ENCODE measurements around the gene EFHD2.
"Not testable (repeated sequence)": the region's sequence is repeated elsewhere in the genome, so short reads cannot be mapped to it uniquely, and the experiment has no call there.

Gene EFHD2

DNA sequence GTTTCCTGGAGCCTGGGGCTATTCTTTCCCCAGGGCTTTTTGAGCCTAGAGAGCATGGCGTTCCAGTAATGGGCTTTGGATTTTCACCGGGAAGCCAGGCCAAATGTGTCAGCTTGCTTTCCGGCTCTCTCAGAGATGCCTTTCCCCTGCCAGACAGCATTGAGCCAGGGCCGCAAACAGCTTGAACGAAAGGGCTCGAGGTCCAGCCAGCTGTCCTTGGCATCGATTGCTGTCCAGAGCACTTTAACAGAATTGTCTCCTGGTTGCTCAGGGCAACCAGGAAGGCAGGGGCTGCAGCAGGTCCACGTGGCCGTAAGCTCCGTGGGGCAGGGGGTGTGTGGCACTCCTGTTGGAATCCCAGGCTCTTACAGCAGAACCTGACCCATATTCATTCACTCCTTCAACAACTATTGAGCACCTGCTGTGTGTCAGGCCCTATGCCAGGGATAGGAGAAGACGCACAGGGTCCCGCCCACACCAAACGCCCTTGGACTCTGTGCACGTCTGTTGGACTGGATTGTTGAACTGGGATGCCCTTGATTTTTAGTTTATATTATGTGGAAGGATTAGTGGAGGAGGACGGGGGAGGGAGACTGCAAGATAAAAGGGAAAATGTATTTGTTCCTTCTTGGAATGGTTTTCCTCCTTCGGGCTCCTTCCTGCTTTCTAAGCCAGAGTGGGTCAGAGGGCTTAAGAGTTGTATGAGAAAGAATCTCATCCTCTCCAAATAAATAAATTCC lies 38.7 kb upstream of the EFHD2 start:
- TF ChIP-seq, protein P1, sequence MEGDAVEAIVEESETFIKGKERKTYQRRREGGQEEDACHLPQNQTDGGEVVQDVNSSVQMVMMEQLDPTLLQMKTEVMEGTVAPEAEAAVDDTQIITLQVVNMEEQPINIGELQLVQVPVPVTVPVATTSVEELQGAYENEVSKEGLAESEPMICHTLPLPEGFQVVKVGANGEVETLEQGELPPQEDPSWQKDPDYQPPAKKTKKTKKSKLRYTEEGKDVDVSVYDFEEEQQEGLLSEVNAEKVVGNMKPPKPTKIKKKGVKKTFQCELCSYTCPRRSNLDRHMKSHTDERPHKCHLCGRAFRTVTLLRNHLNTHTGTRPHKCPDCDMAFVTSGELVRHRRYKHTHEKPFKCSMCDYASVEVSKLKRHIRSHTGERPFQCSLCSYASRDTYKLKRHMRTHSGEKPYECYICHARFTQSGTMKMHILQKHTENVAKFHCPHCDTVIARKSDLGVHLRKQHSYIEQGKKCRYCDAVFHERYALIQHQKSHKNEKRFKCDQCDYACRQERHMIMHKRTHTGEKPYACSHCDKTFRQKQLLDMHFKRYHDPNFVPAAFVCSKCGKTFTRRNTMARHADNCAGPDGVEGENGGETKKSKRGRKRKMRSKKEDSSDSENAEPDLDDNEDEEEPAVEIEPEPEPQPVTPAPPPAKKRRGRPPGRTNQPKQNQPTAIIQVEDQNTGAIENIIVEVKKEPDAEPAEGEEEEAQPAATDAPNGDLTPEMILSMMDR (IDR thresholded peaks at IDR 0.05; ENCODE audit: borderline replicate concordance, insufficient read depth, low read depth, low read length) = no peak
- H3K4me3 ChIP-seq (ENCODE audit: low read depth, low read length) = no peak overlapping the region

DNA sequence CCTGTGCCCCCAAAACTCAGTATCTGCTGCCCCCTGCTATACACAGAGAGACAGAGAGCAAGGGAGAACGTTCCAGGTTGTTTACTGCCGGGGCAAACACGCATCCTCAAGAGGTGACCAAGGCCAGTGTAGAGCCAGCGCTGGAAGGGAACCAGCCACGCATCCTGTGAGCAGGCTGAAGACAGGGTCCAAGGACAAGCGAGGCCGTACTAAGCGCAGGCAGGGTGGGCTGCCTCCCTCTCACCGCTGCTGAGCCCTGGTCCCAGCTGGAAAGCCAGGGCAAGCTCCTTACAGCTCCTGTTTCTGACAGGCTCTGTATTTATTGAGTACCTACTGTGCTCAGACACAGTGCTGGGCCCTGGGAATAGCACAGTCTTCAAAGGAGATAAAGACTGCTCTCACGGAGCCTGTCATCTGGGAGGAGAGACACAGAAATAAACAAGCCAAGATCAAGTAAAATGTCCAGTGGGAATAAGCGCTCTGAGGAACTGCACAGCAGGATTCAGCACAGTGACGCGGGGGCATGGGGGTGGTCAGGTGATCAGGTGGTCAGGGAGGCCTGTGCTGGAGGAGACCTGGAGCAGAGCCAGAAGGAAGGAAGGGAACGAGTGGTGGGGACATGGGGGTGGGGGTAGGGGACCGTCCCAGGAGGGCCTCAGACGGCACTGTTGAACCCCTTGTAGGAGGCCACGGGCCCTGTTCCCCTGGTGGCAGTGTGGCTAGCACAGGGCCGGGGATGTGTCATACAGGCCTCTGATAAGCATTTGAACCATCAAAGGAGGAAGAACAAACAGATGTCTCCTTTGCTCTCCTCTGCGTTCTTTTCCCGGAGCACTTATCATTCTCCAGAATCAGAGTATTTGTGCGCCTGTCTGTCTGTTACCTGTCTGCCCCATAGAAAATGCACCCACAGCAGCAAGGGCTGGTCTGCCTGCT lies 37.8 kb upstream of the EFHD2 start:
- TF ChIP-seq, protein P1 (IDR thresholded peaks at IDR 0.05; ENCODE audit: borderline replicate concordance, insufficient read depth, low read depth, low read length) = no peak
- H3K4me3 ChIP-seq (ENCODE audit: low read depth, low read length) = no peak overlapping the region

DNA sequence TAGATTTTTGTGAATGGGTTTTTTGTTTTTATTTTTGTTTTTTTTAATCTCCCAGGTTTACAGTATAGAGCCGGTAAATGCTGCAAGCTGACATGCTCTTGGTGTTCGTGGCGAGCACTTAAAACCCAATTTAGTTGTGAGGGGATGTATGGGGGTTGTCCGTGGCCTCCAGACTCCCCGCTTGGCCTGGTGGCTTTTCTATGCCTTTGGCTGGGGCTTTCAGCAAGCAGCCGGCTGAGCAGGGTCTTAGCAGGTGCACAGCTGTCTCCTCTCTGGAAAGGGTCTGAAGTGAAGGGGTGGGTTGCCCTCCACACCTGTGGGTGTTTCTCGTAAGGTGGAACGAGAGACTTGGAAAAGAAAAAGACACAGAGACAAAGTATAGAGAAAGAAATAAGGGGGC lies 31.0 kb upstream of the EFHD2 start:
- H3K4me3 ChIP-seq (ENCODE audit: low read depth, low read length) = no peak overlapping the region
- TF ChIP-seq, protein P1 (IDR thresholded peaks at IDR 0.05; ENCODE audit: borderline replicate concordance, insufficient read depth, low read depth, low read length) = no peak

DNA sequence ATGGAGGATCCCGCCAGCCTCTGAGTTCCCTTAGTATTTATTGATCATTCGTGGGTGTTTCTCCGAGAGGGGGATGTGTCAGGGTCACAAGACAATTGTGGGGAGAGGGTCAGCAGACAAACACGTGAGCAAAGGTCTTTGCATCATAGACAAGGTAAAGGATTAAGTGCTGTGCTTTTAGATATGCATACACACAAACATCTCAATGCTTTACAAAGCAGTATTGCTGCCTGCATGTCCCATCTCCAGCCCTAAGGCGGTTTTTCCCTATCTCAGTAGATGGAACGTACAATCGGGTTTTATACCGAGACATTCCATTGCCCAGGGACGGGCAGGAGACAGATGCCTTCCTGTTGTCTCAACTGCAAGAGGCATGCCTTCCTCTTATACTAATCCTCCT lies 30.5 kb upstream of the EFHD2 start:
- H3K4me3 ChIP-seq (ENCODE audit: low read depth, low read length) = not testable (repeated sequence)

DNA sequence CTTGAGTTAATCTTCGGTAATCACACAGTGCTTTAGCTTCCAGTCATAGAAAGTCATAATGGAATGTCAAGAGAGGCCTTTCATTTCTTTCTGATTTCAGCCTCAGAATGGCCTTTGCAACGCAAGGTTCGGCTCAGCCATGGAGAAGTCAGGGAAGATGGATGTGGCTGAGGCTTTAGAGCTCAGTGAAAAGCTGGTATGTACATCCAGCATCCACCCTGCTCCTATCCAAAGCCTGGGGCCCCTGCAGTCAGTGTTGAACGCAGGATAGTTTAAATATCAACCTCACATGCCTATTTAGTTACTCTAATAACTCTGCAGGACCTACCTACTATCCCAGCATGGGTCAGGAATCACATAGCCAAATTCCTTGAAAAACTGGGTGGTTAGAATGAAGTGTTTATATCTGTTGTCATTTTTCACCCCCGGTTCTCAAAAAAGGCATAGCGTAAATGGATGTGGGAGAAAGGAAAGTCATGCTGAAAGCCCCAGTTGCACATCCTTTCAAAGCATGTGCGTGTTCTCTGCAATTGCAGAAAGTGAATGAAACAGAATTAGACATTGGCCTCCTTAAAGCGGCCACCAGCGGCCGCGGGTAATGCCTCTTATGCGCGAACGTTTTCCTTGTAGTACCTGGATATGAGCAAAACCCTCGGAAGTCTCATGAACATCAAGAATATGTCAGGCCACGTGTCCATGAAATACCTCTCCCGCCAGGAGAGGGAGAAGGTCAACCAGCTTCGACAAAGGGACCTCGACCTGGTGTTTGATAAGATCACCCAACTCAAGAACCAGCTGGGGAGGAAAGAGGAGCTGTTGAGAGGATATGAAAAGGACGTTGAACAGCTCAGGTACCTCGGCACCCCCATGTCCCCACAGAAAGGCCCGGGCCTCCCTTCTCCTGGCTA lies 28.8 kb upstream of the EFHD2 start:
- no peak overlapping the region for H3K4me3 ChIP-seq (ENCODE audit: low read depth, low read length)
- TF ChIP-seq, protein P1 (IDR thresholded peaks at IDR 0.05; ENCODE audit: borderline replicate concordance, insufficient read depth, low read depth, low read length) = no peak

DNA sequence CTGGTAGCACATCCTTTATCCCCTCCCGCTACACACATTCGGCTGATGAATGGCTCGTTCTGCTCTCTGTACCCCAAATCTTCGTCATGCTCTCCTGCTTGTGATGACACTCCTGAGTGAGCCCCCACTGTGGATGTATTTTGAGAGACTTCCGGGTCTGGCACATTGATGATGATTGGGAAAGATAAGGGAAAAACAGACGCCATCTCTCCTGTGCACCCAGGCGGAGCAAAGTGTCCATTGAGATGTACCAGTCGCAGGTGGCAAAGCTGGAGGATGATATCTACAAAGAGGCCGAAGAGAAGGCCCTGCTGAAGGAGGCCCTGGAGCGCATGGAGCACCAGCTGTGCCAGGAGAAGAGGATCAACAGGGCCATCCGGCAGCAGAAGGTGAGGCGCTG lies 27.9 kb upstream of the EFHD2 start:
- TF ChIP-seq, protein P1 (IDR thresholded peaks at IDR 0.05; ENCODE audit: borderline replicate concordance, insufficient read depth, low read depth, low read length) = no peak
- no peak overlapping the region for H3K4me3 ChIP-seq (ENCODE audit: low read depth, low read length)
